Mesodermal cell (in vitro differentiated cells): Measurements from ENCODE around the gene RNF26.
A peak's percentile ranks its signal among the peaks of the same experiment; 100 is the strongest.

Source experiments
- H3K27ac ChIP-seq: 2 replicates; pipeline ENCODE4 v1.7.0; 2013; ENCODE audit warnings: mild to moderate bottlenecking, low read depth, low read length, moderate library complexity; ENCODE audit not compliant: severe bottlenecking
- H3K36me3 ChIP-seq: 2 replicates; pipeline ENCODE4 v1.7.1; 2013; ENCODE audit warnings: mild to moderate bottlenecking, low read length, moderate library complexity; ENCODE audit not compliant: control insufficient read depth, insufficient read depth
- H3K4me1 ChIP-seq: one replicate; pipeline ENCODE4 v1.7.1; 2013; ENCODE audit warnings: mild to moderate bottlenecking, low read length; ENCODE audit not compliant: insufficient read depth, control insufficient read depth, poor library complexity, severe bottlenecking
- H3K4me3 ChIP-seq: 2 replicates; pipeline ENCODE4 v1.7.0; 2013; ENCODE audit warnings: low read length, control low read depth, mild to moderate bottlenecking; ENCODE audit not compliant: insufficient read depth, poor library complexity, severe bottlenecking; ENCODE audit errors: extremely low read depth
- H3K9me3 ChIP-seq: 2 replicates; pipeline ENCODE4 v1.7.1; 2013; ENCODE audit warnings: mild to moderate bottlenecking, low read length, moderate library complexity; ENCODE audit not compliant: control insufficient read depth
- WGBS, 2 experiments: methylation state at CpG; one replicate each; pipeline ENCODE4 v1.1.5; 2013; ENCODE audit warnings: missing lambda C conversion rate in 2 of 2; ENCODE audit not compliant: insufficient coverage in 2 of 2; 5-methylcytosine and 5-hydroxymethylcytosine counted together

The RNF26 gene

GRCh38 chr11:119303227-119303718, 31.1 kb upstream of the RNF26 start:
- Histone ChIP-seq H3K36me3 (peaks cover 85% of the 10 kb centered on the region), H3K27ac (no peak overlapping the region), H3K4me3 (no peak overlapping the region), H3K4me1 (peaks cover 16% of the 10 kb centered on the region), H3K9me3 (no peaks in the 10 kb centered on the region)
- WGBS, 2 experiments, result 90 to 91% methylated on average over 2 to 3 of the region's 5 CpGs

GRCh38 chr11:119305556-119306372, 28.6 kb upstream of the RNF26 start:
- 96% methylated on average over 6 to 7 of the region's 7 CpGs for WGBS, 2 experiments
- H3K4me3 ChIP-seq, result no peak overlapping the region
- peaks cover 84% of the 10 kb centered on the region for H3K36me3 ChIP-seq
- H3K27ac ChIP-seq, result peak overlapping the region; percentile 37
- H3K4me1 ChIP-seq, result peaks cover 16% of the 10 kb centered on the region
- H3K9me3 ChIP-seq, result no peaks in the 10 kb centered on the region

GRCh38 chr11:119306373-119306890, 27.9 kb upstream of the RNF26 start:
- peak overlapping the region; percentile 37 for H3K27ac ChIP-seq
- WGBS, 2 experiments, result 86 to 93% methylated on average over 3 to 5 of the region's 5 CpGs

GRCh38 chr11:119307219-119307618, 27.1 kb upstream of the RNF26 start:
- Histone ChIP-seq H3K27ac (peak overlapping the region; percentile 11), H3K4me3 (no peak overlapping the region), H3K9me3 (no peaks in the 10 kb centered on the region), H3K4me1 (peaks cover 16% of the 10 kb centered on the region), H3K36me3 (peaks cover 84% of the 10 kb centered on the region)
- WGBS, 2 experiments, result no CpG with 5 or more reads among the region's 1 CpG

More at GRCh38 chr11:119306373-119306890, 27.9 kb upstream of the RNF26 start:
- H3K9me3 ChIP-seq, result no peaks in the 10 kb centered on the region
- peaks cover 84% of the 10 kb centered on the region for H3K36me3 ChIP-seq
- no peak overlapping the region for H3K4me3 ChIP-seq
- peaks cover 16% of the 10 kb centered on the region for H3K4me1 ChIP-seq

- H3K27ac ChIP-seq, result no peak overlapping the region
- 88 to 91% methylated on average over 5 of the region's 5 CpGs for WGBS, 2 experiments
- H3K4me1 ChIP-seq, result peaks cover 16% of the 10 kb centered on the region
- H3K4me3 ChIP-seq, result no peak overlapping the region
- H3K36me3 ChIP-seq, result peaks cover 84% of the 10 kb centered on the region
- H3K9me3 ChIP-seq, result no peaks in the 10 kb centered on the region
These were observed 26.4 kb upstream of the RNF26 start for GRCh38 chr11:119307974-119308373.

- H3K4me3 ChIP-seq, result no peak overlapping the region
- H3K9me3 ChIP-seq, result no peaks in the 10 kb centered on the region
- H3K27ac ChIP-seq, result no peak overlapping the region
- peaks cover 83% of the 10 kb centered on the region for H3K36me3 ChIP-seq
- WGBS, 2 experiments, result 96 to 99% methylated on average over 10 to 11 of the region's 11 CpGs
- peaks cover 18% of the 10 kb centered on the region for H3K4me1 ChIP-seq
These were observed 24.9 kb upstream of the RNF26 start for GRCh38 chr11:119309411-119309810.

GRCh38 chr11:119309953-119310681, 24.2 kb upstream of the RNF26 start:
- Histone ChIP-seq H3K4me1 (peaks cover 21% of the 10 kb centered on the region), H3K27ac (no peak overlapping the region), H3K36me3 (peaks cover 82% of the 10 kb centered on the region), H3K9me3 (no peaks in the 10 kb centered on the region), H3K4me3 (no peak overlapping the region)
- 91 to 92% methylated on average over 6 to 13 of the region's 17 CpGs for WGBS, 2 experiments

- Histone ChIP-seq H3K27ac (no peak overlapping the region), H3K4me1 (peaks cover 18% of the 10 kb centered on the region), H3K4me3 (no peak overlapping the region), H3K36me3 (peaks cover 79% of the 10 kb centered on the region), H3K9me3 (no peaks in the 10 kb centered on the region)
- 93 to 95% methylated on average over 19 of the region's 20 CpGs for WGBS, 2 experiments
These were observed 23.7 kb upstream of the RNF26 start for GRCh38 chr11:119310682-119311052.

- Histone ChIP-seq H3K9me3 (no peaks in the 10 kb centered on the region), H3K36me3 (peaks cover 51% of the 10 kb centered on the region), H3K4me3 (peak overlapping the region; percentile 86), H3K4me1 (peaks cover 34% of the 10 kb centered on the region), H3K27ac (peak overlapping the region; percentile 66)
- 83 to 91% methylated on average over 10 to 17 of the region's 18 CpGs for WGBS, 2 experiments
These were observed 19.6 kb upstream of the RNF26 start for GRCh38 chr11:119314726-119315125.

GRCh38 chr11:119315131-119316015, 19.0 kb upstream of the RNF26 start:
- Histone ChIP-seq H3K4me1 (peaks cover 39% of the 10 kb centered on the region), H3K36me3 (peaks cover 45% of the 10 kb centered on the region), H3K4me3 (peak overlapping the region; percentile 86), H3K27ac (peak overlapping the region; percentile 66), H3K9me3 (no peaks in the 10 kb centered on the region)
- 6 to 11% methylated on average over 16 to 20 of the region's 29 CpGs for WGBS, 2 experiments
